ENCODE results near the gene KIAA1958.

KIAA1958 gene

DNA sequence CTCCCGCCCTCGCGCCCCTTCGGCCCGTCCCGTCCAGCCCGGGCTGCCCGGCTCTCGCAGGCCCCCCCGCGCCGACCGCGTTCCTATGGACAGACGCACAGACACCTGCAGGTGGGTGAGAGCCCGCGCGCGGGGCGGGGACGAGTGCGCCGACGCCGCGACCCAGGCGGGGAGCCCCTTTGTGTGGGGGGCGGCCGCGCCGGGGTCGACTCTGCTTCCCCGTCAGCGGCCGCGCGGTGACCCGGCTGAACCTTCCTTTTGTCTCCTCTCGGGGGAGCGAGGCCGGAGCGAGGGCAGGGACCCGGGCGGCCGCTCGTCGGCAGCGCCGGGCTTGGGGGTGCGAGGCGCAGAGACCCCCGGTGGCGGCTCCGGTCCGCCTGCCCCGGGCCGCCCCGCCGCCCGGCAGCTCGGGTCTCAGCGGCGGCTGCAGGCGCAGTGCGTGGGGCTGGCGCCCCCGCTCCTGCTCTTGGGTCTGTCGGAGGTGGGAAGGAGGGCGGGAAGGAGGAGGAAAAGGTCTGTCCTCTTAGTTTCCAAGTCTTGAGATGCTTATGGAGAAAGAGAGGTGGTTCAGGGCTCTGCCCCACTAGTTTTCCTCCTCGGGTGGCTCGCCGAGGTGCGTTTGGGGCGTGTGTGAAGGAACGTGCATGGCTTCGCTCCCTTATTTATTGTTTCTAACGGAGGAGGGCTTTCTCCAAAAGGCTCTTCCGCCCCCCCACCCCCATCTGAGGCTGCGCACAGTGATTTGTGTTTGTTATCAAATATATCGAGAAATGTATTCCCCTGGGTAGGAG lies 576 bp downstream of the KIAA1958 start:
- in situ Hi-C loops (cut with HindIII; ENCODE audit: low sequenced_read_pairs) = no loop called here
- peak; percentile 11 for DNase-seq (ENCODE audit: low read depth)
- peak overlapping the region; percentile 75 for H3K4me3 ChIP-seq (ENCODE audit: low read depth, low read length)
- TF ChIP-seq, protein P1, sequence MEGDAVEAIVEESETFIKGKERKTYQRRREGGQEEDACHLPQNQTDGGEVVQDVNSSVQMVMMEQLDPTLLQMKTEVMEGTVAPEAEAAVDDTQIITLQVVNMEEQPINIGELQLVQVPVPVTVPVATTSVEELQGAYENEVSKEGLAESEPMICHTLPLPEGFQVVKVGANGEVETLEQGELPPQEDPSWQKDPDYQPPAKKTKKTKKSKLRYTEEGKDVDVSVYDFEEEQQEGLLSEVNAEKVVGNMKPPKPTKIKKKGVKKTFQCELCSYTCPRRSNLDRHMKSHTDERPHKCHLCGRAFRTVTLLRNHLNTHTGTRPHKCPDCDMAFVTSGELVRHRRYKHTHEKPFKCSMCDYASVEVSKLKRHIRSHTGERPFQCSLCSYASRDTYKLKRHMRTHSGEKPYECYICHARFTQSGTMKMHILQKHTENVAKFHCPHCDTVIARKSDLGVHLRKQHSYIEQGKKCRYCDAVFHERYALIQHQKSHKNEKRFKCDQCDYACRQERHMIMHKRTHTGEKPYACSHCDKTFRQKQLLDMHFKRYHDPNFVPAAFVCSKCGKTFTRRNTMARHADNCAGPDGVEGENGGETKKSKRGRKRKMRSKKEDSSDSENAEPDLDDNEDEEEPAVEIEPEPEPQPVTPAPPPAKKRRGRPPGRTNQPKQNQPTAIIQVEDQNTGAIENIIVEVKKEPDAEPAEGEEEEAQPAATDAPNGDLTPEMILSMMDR (IDR thresholded peaks at IDR 0.05; ENCODE audit: low read depth, low read length, missing control alignments) = no peak

DNA sequence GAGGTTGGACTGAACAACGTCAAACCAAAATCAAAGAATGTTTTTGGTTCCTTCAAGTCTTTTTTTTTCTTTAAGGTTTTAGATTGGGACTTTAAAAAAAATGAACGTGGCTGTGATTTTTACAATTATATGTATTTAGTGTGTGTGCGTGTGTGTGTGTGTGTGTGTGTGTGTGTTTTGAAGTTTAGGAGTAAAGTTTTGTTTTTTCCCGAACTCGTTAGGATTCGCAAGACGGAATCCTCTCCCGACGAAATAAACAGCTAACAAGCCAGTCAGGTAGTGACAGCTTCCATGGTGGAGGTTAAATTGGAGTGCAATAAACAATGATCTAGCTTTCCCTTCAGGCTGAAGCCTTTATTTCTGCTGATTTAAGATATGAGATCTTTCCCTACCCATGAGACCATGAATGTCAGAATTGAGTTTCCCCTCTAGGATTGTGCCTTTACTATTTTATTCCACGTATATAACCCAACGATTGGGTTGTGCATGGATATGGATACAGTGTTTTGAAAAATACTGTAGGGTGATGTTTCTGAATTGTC lies 1.2 kb downstream of the KIAA1958 start:
- H3K4me3 ChIP-seq (ENCODE audit: low read depth, low read length) = peak overlapping the region; percentile 75
- DNase-seq (ENCODE audit: low read depth) = no peak
- in situ Hi-C loops (cut with HindIII; ENCODE audit: low sequenced_read_pairs) = no loop called here
- TF ChIP-seq, protein P1 (IDR thresholded peaks at IDR 0.05; ENCODE audit: low read depth, low read length, missing control alignments) = no peak

DNA sequence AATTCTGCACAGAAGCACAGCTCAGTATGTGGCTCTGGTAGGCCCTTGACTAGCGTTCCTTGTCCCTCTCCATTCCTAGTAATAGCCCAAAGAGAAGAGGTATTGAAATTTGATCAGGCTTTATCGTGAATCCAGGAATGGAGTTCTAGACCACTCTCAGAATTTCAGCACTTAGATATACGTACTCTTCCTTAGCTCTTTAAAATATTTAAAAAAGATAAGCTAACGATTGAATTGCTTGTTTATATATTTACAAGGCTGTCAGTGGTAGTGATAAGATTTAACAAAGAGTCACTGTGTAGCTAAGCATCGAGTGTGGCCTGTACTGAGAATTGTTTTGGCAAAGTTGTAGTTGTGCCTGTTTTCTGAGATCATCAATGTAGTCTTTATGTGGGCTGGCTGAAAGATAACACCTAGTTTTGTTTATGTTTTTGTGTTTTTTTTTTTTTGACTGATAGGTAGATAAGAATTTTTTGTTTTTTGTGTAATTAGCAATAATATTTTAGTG lies 2.5 kb downstream of the KIAA1958 start:
- TF ChIP-seq, protein P1 (IDR thresholded peaks at IDR 0.05; ENCODE audit: low read depth, low read length, missing control alignments) = no peak
- H3K4me3 ChIP-seq (ENCODE audit: low read depth, low read length) = no peak overlapping the region
- in situ Hi-C loops (cut with HindIII; ENCODE audit: low sequenced_read_pairs) = no loop called here
- no peak for DNase-seq (ENCODE audit: low read depth)

DNA sequence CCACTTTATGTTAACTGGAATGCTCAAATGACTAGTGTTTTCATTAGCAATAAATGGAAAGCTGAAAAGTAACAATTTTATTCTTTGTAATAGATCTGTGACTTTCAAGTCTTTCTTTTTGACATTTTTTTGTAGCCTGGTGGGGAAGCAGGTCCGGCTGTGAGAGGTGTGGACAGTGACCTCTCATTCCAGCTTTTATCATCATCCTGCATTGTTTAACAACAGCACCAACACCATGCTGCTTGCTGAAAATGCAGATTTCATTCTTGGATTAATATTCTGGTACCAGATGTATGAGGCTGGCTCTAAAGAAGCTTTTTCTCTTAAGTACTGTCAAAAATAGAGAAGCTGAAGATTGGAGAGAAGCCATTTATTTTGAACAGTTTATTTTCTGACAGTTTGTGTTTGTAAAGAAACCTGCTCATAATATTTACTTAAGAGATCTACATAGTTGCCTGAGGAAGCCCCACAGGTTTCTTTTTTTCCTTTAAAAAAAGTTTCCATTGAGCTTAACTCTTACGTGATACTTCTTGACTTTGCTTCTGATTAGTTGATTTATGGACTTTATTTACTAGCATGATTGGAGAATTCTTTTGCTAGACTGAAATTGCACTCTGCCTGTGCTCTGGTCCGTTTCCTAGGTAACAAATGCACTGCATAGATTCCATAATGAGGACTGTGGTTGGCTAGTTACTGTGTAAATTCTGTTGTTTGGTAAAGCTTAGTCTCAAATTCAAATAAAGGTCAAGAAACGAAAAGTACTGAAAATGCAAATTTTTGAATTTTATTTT lies 3.4 kb downstream of the KIAA1958 start:
- TF ChIP-seq, protein P1 (IDR thresholded peaks at IDR 0.05; ENCODE audit: low read depth, low read length, missing control alignments) = no peak
- in situ Hi-C loops (cut with HindIII; ENCODE audit: low sequenced_read_pairs) = no loop called here
- H3K4me3 ChIP-seq (ENCODE audit: low read depth, low read length) = no peak overlapping the region
- peak; percentile 16 for DNase-seq (ENCODE audit: low read depth)

DNA sequence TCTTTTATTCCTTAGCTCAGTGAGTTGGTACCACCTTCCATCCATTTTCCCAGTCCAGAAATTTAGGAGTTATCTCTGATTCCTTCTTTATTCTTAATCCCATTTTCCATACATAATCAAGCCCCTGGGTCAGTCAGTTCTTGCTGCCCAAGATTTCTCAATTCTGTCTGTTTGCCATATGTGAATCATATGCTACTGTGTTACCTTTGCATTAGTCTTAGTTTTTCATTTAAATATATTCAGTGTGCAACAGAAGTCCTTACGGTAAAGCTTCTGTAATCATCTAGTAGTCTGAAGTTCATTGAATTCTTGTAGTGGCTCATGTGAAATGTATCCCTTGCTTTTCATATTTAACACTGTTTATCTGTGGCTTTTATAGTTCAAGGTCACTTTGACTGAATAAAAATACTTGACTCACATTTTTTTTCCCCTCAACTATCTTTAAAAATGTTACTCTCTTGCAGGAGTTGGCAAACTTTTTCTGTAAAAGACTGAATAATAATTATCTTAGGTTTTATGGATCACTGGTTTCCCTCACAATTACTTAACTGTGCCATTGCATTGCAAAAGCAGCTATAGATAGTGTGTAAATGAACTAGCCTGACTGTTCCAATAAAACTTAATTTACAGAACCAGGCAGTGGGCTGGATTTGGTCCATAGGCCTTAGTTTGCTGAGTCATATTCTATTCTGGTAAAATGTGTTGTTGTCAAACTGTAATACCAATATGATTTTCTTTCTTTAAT lies 6.9 kb downstream of the KIAA1958 start:
- TF ChIP-seq, protein P1 (IDR thresholded peaks at IDR 0.05; ENCODE audit: low read depth, low read length, missing control alignments) = no peak
- DNase-seq (ENCODE audit: low read depth) = peak; percentile 29
- no peak overlapping the region for H3K4me3 ChIP-seq (ENCODE audit: low read depth, low read length)
- in situ Hi-C loops (cut with HindIII; ENCODE audit: low sequenced_read_pairs) = no loop called here

DNA sequence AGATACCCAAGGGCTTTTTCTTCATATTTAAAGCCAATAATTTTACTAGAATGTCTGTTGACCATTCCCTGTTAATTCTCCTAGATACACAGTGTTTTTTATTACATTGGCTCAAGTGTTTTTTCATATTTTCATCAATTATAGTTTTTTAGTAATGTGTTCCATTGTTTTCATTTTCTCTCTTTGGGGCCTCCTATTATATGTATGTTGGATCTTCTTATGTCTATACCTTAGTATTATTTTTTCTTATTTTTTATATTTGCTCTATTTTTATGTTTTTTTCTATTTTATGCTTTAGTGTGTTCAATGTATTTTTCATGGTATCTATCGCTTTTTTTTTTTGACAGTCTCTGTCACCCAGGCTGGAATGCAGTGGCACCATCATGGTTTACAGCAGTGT lies 7.5 kb downstream of the KIAA1958 start:
- DNase-seq (ENCODE audit: low read depth) = no peak
- in situ Hi-C loops (cut with HindIII; ENCODE audit: low sequenced_read_pairs) = no loop called here
- TF ChIP-seq, protein P1 (IDR thresholded peaks at IDR 0.05; ENCODE audit: low read depth, low read length, missing control alignments) = no peak

More for the DNA sequence above, 7.5 kb downstream of the KIAA1958 start:
- H3K4me3 ChIP-seq (ENCODE audit: low read depth, low read length) = no peak overlapping the region
